Measurements from ENCODE around the gene RAD18.

RAD18 gene

DNA sequence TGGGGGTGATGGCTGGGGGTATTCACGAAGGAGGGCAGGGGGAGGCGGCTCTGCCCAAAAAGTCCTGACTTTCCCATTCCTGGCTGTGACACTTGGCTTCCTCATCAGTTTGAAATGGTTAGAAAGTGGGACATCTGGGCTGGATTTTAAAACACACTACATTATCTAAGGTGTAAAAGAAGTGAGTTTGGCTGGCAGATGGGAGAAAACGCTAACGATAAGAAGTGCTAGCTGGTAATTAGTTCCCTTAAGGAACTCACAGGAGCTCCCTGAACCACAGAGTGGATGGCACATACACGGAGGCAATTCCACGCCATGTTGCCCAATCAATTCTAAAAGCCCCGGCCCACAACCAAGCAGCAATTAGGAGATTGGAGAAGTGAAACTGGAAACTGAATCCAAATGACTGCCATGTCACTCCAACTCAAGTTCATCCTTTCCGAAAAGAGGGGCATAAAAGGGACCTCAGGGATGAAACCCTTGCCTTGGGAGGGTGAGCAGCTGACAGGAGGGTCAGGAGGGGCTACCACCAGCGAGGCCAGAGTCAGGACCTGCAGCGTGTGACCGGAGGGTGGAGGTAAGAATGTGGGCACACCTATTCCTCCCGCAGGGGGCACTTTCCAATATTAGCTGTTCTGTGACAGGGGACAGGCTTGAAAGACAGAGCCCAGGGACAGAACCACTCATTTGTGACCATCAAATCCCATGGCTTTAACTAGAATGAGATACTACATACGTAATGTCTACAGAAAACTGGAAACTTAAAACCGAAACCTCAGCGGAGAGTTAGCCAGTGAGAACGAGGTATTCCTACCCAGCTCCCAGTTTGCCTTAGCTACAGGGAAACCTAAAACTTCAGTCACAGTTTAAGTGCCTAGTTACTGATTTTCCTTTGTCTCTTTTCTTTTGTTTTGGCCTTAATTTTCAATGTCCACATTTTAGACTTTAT lies 98.6 kb downstream of the RAD18 start:
- DNase-seq (ENCODE audit: low spot score) = no peak

DNA sequence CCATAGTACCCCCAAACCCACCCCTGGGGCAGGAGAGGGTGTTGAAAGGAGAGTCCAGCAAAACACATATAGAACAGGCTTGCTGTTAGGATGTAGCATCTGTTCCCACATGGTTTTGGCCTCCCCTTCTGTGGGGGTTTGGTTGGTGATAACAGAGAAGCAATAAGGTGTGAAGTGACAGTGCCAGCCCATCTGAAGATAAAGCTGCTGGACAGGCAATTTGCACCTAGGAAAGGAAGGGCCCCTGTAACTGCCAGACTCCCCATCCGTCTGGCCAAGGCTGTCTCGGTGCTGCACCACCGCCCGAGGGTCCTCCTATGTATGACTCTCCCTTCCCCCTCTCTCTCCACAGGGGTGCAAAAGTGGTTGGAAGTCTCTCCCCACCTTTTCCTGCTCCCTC lies 99.4 kb downstream of the RAD18 start:
- DNase-seq (ENCODE audit: low spot score) = no peak

GRCh38 chr3:8857720-8858367 lies 105.4 kb downstream of the RAD18 start:
- DNase-seq (ENCODE audit: low spot score) = no peak

GRCh38 chr3:8856721-8857120 lies 106.6 kb downstream of the RAD18 start:
- no peak for DNase-seq (ENCODE audit: low spot score)

GRCh38 chr3:8856071-8856470 lies 107.2 kb downstream of the RAD18 start:
- DNase-seq (ENCODE audit: low spot score) = no peak

GRCh38 chr3:8854656-8855055 lies 108.6 kb downstream of the RAD18 start:
- DNase-seq (ENCODE audit: low spot score) = no peak

GRCh38 chr3:8853081-8853480 lies 110.2 kb downstream of the RAD18 start:
- DNase-seq (ENCODE audit: low spot score) = no peak

DNA sequence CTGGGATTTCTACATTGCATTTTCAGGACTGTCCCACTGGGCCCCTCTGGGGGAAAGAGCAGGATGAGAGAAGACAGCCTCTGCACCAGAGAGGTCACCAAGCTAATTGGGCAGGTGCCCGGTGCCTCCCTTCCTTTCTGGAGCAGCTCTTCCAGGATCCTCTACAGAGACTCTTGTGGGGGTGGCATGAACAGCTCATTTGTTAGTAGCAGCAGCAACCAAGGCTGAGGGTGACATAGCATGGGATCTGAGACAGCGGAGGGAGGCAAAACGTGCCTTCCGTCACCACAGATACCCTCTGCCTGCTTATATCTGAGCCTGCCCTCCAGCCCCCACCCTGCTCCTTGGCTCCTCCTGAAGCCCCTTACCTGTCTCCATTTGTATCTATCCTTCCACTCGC lies 110.8 kb downstream of the RAD18 start:
- no peak for DNase-seq (ENCODE audit: low spot score)

DNA sequence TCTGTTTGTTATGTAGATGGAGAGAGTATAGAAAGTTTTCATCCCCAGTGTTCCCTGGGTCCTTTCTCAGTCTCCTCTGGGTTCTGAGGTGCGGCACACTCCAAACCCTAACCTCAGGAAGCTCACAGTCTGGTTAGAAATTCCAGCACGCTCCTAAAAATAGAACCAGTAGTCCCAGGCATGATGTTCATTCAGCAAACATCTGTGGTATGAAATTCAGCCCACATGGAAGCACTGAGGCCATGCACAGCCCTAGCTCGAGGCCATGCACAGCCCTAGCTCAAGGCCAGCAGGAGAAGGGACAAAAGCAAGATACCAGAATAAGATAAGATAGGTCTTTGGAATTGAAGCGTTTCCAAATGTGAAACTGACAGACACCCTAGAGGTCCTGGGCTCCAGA lies 111.6 kb downstream of the RAD18 start:
- DNase-seq (ENCODE audit: low spot score) = no peak

DNA sequence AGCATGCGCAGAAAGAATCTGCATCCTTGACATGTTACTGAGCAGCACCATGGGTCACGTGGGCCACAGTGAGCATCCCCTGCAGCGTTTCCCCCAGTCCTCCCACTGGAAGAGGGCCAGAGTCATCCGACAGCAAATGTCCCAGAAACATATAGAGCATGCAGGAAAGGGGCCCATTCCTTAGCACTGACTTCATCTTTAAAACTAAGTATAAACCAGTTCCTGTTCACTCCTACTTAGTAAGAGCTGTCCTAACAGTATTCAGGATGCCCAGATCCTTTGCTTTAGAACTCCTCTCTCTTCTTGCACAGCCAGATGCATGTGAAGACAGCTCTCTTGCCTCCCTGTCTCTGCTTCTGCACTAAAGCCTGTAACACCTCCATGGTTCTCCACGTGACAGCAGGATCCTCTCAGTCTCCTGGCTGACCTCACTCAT lies 114.6 kb downstream of the RAD18 start:
- no peak for DNase-seq (ENCODE audit: low spot score)

DNA sequence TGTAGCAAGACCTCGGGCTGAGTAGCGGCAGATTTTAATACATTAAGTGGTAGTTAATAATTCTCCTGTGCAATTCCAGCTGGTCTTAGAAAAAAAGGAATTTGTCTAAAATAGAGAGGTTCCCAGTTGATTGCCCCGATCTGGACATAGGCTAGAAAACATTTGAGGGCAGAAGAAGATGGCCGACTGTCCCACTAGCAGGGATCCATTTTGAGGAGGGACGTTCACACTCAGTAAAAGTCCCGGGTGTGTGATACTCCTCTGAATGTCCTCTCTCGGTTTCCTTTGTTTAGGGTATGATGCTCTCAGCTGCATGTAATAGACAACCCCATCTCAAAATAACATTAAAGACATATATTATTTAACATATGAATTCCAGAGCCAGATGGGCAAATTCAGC lies 116.0 kb downstream of the RAD18 start:
- DNase-seq (ENCODE audit: low spot score) = no peak

DNA sequence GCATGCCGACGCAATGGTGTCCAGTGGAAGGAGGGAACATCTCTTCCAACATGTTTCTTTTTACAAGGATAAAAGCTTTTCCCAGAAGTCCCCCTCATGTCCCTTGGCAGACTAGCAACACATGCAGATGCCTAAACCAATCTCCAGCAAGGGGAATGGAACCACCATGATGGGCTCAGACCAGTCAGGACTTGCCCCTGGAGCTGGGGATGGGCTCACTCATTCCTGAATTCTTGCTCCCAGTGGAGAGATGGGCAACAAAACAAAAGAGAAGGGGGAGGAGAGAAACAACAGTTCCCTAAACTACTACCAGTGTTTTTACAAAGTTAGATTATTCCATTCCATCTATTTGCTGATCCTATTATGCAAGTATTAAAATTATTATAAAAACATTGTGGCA lies 117.1 kb downstream of the RAD18 start:
- DNase-seq (ENCODE audit: low spot score) = no peak

DNA sequence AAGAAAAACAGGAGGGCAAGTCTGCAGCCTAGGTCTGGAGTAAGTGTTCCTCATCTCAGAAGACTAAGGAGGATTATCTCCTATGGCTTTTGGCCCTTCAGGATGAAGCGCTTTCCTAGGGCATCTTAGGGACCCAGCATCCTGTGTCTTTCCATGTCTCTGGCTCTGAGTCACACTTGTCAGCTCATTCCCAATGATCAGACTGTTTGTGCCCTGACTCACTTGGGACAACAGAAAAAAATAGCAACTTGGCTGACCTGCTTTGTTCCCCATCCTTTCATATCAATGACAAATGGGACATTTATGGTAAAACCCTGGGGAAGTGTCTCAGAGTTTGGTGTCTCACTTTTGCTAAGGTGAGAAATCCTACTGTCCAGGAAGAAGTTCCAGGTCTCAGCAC lies 117.6 kb downstream of the RAD18 start:
- DNase-seq (ENCODE audit: low spot score) = no peak

DNA sequence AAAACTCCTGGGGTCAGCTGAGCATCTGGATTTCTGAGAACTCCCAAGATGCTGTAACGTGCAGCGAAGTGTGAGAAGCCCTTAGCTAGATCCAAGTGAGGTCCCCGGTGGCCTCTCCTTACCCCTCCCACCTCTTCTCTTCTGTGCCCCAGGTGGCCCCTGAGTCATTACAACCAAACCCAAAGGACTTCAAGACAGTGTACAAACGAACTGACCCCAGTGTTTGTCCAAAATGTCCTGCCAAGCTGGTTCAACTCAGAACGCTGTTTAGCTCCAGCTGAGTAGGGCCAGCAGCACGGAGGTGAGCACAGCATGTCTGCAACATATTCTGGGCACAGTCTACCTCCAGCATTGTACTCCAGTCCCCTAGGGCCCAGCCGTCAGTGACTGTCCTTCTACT lies 119.9 kb downstream of the RAD18 start:
- no peak for DNase-seq (ENCODE audit: low spot score)

DNA sequence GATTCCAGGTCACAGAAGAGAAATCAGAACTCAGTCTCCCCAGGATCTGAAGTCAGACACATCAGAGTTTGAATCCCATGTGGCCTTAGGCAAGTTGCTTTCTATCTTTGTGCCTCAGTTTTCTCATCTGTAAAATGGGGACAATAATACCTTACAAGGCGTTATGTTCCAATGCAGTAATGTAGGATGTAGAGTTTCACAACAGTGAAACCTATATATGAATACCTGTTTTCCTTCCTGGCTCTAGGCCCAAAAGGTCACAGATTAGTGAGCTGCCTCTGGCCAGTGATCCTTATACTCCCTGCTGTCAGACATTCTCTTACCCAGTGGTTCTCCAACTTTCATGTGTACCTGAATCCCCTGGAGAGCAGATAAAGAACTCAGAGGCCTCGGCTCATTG lies 121.0 kb downstream of the RAD18 start:
- no peak for DNase-seq (ENCODE audit: low spot score)

GRCh38 chr3:8841472-8841871 lies 121.8 kb downstream of the RAD18 start:
- no peak for DNase-seq (ENCODE audit: low spot score)

DNA sequence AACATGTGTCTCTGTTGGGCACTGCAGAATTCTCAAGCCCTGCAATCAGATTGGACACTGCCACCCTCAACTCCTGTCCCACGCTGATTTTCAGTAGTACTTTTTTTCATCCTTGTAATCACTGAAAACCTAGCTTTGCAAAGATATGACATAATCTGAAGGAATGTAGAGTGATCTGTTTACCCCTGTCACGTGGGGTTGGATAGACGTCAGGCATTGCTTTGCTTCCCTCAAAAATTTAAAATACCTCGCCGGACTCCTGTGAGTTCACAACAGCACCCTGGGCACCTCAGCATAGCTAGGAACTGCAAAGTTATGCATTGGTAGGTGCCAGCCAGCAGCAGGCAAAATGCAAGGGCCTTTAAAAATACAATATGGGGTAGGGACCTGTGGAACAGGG lies 122.7 kb downstream of the RAD18 start:
- DNase-seq (ENCODE audit: low spot score) = no peak

- DNase-seq (ENCODE audit: low spot score) = no peak
Measured at GRCh38 chr3:8839607-8840325, 123.5 kb downstream of the RAD18 start.

GRCh38 chr3:8838765-8839423 lies 124.4 kb downstream of the RAD18 start:
- no peak for DNase-seq (ENCODE audit: low spot score)

DNA sequence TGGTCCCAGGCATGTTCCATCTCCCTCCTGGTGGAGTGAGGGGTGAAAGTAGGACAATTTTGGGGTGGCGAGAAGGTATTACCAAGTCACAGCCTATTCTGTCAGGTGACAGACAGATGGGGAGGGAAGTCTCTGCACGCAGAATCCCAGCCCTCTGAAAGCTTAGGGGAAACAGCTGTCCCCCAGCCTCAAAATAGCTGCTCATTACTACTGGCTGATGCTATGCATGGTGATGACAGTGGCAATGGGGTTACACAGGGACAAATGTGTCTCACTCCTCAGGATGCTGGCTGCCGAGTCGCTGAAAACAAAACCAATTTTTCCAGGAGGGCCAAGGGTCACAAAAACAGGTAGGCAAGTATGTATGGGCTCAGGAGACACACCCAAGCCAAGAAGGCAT lies 125.0 kb downstream of the RAD18 start:
- DNase-seq (ENCODE audit: low spot score) = no peak

- DNase-seq (ENCODE audit: low spot score) = no peak
Measured at GRCh38 chr3:8837162-8837561, 126.1 kb downstream of the RAD18 start.

GRCh38 chr3:8836096-8836495 lies 127.2 kb downstream of the RAD18 start:
- DNase-seq (ENCODE audit: low spot score) = no peak

Data from hematopoietic multipotent progenitor cell treated with erythropoietin and hydrocortisone succinate and interleukin-3 and kit ligand, for 17 days (in vitro differentiated cells).